WTC11 (cell line): ENCODE measurements around the gene MAST4. TPM values are rescaled to one million over a fixed set of nuclear protein-coding genes. Genes with fewer than 3 reads are reported as not detected.

Source experiments
- ATAC-seq: fragments of 200-7000 bp; cut with Tn5 transposase; 2 replicates; pipeline ENCODE4 v1.10.0; 2021; ENCODE audit warnings: mild to moderate bottlenecking, moderate library complexity
- CTCF ChIA-PET: fragments of 300-600 bp; sonication (Branson Sonifier 250); formaldehyde crosslinking; loops from one replicate; lab custom pipeline; 2021; ENCODE audit warnings: antibody characterized with exemption; lab: Charles Lee
- POLR2A ChIA-PET: fragments of 350-600 bp; sonication (Branson Sonifier 250); formaldehyde crosslinking; loops from one replicate; lab custom pipeline; 2021; ENCODE audit warnings: antibody characterized with exemption; lab: Charles Lee
- DNase-seq: peaks from one replicate; pipeline ENCODE4 v3.0.0; 2021; ENCODE audit warnings: low spot score
- H3K27ac Mint-ChIP-seq: 2 replicates; pipeline ENCODE4 v1.8.0; 2021; ENCODE audit warnings: mixed read lengths
- H3K27me3 Mint-ChIP-seq: 2 replicates; pipeline ENCODE4 v1.8.0; 2021; ENCODE audit warnings: low read depth, mild to moderate bottlenecking, moderate library complexity, mixed read lengths
- H3K36me3 Mint-ChIP-seq: 2 replicates; pipeline ENCODE4 v1.8.0; 2021; ENCODE audit warnings: mixed read lengths
- H3K4me1 Mint-ChIP-seq: 2 replicates; pipeline ENCODE4 v1.8.0; 2022; ENCODE audit warnings: mixed read lengths
- H3K4me3 Mint-ChIP-seq: 2 replicates; pipeline ENCODE4 v1.8.0; 2021; ENCODE audit warnings: mild to moderate bottlenecking, moderate library complexity, mixed read lengths
- H3K9me3 Mint-ChIP-seq: 2 replicates; pipeline ENCODE4 v1.8.0; 2021; ENCODE audit warnings: mixed read lengths
- CREM ChIP-seq: sonication (generic); formaldehyde crosslinking; IDR thresholded peaks from 2 replicates; pipeline ENCODE4 v1.8.1; 2022; ENCODE audit warnings: mild to moderate bottlenecking, missing genetic modification reagents, moderate library complexity
- E2F5 ChIP-seq: sonication (generic); formaldehyde crosslinking; IDR thresholded peaks from 2 replicates; pipeline ENCODE4 v1.8.1; 2022; ENCODE audit warnings: mild to moderate bottlenecking, moderate library complexity, missing genetic modification reagents
- ESRRA ChIP-seq: sonication (generic); formaldehyde crosslinking; IDR thresholded peaks from 2 replicates; pipeline ENCODE4 v1.8.1; 2022; ENCODE audit warnings: mild to moderate bottlenecking, missing genetic modification reagents, borderline replicate concordance
- FOXJ3 ChIP-seq: sonication (generic); formaldehyde crosslinking; IDR thresholded peaks from 2 replicates; pipeline ENCODE4 v1.9.0; 2021; ENCODE audit warnings: missing genetic modification reagents, mild to moderate bottlenecking, borderline replicate concordance
- HMGA2 ChIP-seq: fragments of 250-450 bp; sonication (Bioruptor Pico); IDR thresholded peaks from 2 replicates; pipeline ENCODE4 v1.4.0; 2021; ENCODE audit warnings: mild to moderate bottlenecking, moderate library complexity
- IRF1 ChIP-seq: sonication (generic); formaldehyde crosslinking; IDR thresholded peaks from 2 replicates; pipeline ENCODE4 v1.8.0; 2023; ENCODE audit warnings: missing genetic modification reagents
- NFYB ChIP-seq: sonication (generic); formaldehyde crosslinking; conservative IDR thresholded peaks from 2 replicates; pipeline ENCODE4 v1.8.0; 2022; ENCODE audit warnings: low read depth, missing genetic modification reagents
- RELA ChIP-seq: sonication (generic); formaldehyde crosslinking; IDR thresholded peaks from 2 replicates; pipeline ENCODE4 v1.8.1; 2022; ENCODE audit warnings: missing genetic modification reagents, mild to moderate bottlenecking, borderline replicate concordance
- RORB ChIP-seq: fragments of 250-450 bp; sonication (Bioruptor Pico); IDR thresholded peaks from 2 replicates; pipeline ENCODE4 v1.9.0; 2021; ENCODE audit warnings: mild to moderate bottlenecking
- SMAD3 ChIP-seq: sonication (generic); formaldehyde crosslinking; IDR thresholded peaks from 2 replicates; pipeline ENCODE4 v1.8.0; 2022; ENCODE audit warnings: missing genetic modification reagents, mild to moderate bottlenecking, borderline replicate concordance
- SMAD4 ChIP-seq: sonication (generic); formaldehyde crosslinking; IDR thresholded peaks from 2 replicates; pipeline ENCODE4 v1.8.0; 2022; ENCODE audit warnings: mild to moderate bottlenecking, missing genetic modification reagents
- TEAD1 ChIP-seq: sonication (generic); formaldehyde crosslinking; IDR thresholded peaks from 2 replicates; pipeline ENCODE4 v1.8.0; 2022; ENCODE audit warnings: mild to moderate bottlenecking, missing genetic modification reagents
- ZBTB21 ChIP-seq: sonication (generic); formaldehyde crosslinking; IDR thresholded peaks from 2 replicates; pipeline ENCODE4 v1.8.1; 2023; ENCODE audit warnings: mild to moderate bottlenecking, missing genetic modification reagents, borderline replicate concordance
- ZNF232 ChIP-seq: sonication (generic); formaldehyde crosslinking; IDR thresholded peaks from 2 replicates; pipeline ENCODE4 v1.8.0; 2022; ENCODE audit warnings: mild to moderate bottlenecking, missing genetic modification reagents
- ZNF396 ChIP-seq: fragments of 250-450 bp; sonication (Bioruptor Pico); IDR thresholded peaks from 2 replicates; pipeline ENCODE4 v1.8.0; 2021; ENCODE audit warnings: mild to moderate bottlenecking, moderate library complexity, borderline replicate concordance
- ZNF416 ChIP-seq: fragments of 250-450 bp; sonication (Bioruptor Pico); IDR thresholded peaks from 2 replicates; pipeline ENCODE4 v1.9.0; 2021; ENCODE audit warnings: mild to moderate bottlenecking, inconsistent platforms
- ZNF423 ChIP-seq: fragments of 250-450 bp; sonication (Bioruptor Pico); IDR thresholded peaks from 2 replicates; pipeline ENCODE4 v2.1.2; 2022; ENCODE audit warnings: mild to moderate bottlenecking, moderate library complexity
- total RNA-seq: library from RNA; stranded (reverse); gene quantifications from 3 replicates; pipeline ENCODE4 v1.2.3, GENCODE V29; 2021
- TF ChIP-seq, protein P1 (sequence below): sonication (generic); formaldehyde crosslinking; IDR thresholded peaks from 2 replicates; pipeline ENCODE4 v1.8.1; 2023; ENCODE audit warnings: mild to moderate bottlenecking, missing genetic modification reagents, borderline replicate concordance

MAST4 gene
- total RNA-seq, 1 experiment from 2014 or later: 8.0 TPM

- ChIA-PET CTCF (no interaction called here), POLR2A (no interaction called here)
- no peak for TF ChIP-seq TEAD1 (CRISPR knock-in tag)
- TF ChIP-seq CREM (CRISPR knock-in tag): no peak
- TF ChIP-seq HMGA2 (CRISPR knock-in tag): no peak
- TF ChIP-seq, protein P1, sequence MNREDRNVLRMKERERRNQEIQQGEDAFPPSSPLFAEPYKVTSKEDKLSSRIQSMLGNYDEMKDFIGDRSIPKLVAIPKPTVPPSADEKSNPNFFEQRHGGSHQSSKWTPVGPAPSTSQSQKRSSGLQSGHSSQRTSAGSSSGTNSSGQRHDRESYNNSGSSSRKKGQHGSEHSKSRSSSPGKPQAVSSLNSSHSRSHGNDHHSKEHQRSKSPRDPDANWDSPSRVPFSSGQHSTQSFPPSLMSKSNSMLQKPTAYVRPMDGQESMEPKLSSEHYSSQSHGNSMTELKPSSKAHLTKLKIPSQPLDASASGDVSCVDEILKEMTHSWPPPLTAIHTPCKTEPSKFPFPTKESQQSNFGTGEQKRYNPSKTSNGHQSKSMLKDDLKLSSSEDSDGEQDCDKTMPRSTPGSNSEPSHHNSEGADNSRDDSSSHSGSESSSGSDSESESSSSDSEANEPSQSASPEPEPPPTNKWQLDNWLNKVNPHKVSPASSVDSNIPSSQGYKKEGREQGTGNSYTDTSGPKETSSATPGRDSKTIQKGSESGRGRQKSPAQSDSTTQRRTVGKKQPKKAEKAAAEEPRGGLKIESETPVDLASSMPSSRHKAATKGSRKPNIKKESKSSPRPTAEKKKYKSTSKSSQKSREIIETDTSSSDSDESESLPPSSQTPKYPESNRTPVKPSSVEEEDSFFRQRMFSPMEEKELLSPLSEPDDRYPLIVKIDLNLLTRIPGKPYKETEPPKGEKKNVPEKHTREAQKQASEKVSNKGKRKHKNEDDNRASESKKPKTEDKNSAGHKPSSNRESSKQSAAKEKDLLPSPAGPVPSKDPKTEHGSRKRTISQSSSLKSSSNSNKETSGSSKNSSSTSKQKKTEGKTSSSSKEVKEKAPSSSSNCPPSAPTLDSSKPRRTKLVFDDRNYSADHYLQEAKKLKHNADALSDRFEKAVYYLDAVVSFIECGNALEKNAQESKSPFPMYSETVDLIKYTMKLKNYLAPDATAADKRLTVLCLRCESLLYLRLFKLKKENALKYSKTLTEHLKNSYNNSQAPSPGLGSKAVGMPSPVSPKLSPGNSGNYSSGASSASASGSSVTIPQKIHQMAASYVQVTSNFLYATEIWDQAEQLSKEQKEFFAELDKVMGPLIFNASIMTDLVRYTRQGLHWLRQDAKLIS: no peak
- no peak for TF ChIP-seq NFYB (CRISPR knock-in tag)
- no peak for TF ChIP-seq ZNF232 (CRISPR knock-in tag)
- no peak for TF ChIP-seq FOXJ3 (CRISPR knock-in tag)
- Mint-ChIP-seq H3K4me3 (no peak overlapping the region), H3K27ac (no peak overlapping the region), H3K36me3 (no peaks in the 10 kb centered on the region), H3K4me1 (peaks cover 33% of the 10 kb centered on the region), H3K9me3 (no peaks in the 10 kb centered on the region), H3K27me3 (no peaks in the 10 kb centered on the region)
- ATAC-seq (no peak), DNase-seq (no peak)
Measured at GRCh38 chr5:67066815-67067214, 470.6 kb downstream of the MAST4 start.

DNA sequence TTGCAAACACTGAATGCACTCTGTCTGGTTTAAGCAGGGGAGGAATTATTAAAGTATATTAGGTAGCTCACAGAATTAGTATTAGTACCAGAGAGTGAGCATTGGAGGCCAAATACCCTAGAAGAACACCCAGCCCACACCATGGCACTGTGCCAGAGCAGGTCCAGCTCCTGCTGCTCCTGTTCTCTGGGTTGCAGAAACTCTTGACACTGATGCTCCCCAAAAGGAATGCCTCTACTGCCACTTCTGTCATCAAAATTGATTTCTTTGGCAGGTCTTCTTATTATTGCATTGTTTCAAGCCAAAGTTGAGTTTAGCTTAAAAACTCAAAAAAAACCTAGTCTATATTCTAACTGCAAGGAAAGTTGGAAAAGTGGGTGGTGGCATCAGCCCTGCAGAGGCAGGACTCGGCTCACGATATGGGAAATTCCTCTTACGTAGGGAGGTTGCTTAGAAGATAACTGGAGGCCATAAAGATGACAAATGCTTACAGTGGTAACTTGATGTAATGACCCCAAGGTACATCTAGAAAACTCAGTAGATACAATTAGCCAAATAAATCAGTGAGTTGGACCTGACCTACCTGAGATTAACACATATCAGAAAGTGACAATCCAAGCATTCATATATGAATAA, 477.0 kb downstream of the MAST4 start:
- H3K4me3 Mint-ChIP-seq: no peak overlapping the region
- peaks cover 25% of the 10 kb centered on the region for H3K4me1 Mint-ChIP-seq
- no peaks in the 10 kb centered on the region for H3K9me3 Mint-ChIP-seq
- TF ChIP-seq ZBTB21: no peak
- ATAC-seq (no peak), DNase-seq (no peak)
- no peaks in the 10 kb centered on the region for H3K36me3 Mint-ChIP-seq
- no peaks in the 10 kb centered on the region for H3K27me3 Mint-ChIP-seq
- CTCF ChIA-PET: no interaction called here
- POLR2A ChIA-PET: no interaction called here
- H3K27ac Mint-ChIP-seq: peak overlapping the region; percentile 30; the same call in 1 of the 2 replicates

DNA sequence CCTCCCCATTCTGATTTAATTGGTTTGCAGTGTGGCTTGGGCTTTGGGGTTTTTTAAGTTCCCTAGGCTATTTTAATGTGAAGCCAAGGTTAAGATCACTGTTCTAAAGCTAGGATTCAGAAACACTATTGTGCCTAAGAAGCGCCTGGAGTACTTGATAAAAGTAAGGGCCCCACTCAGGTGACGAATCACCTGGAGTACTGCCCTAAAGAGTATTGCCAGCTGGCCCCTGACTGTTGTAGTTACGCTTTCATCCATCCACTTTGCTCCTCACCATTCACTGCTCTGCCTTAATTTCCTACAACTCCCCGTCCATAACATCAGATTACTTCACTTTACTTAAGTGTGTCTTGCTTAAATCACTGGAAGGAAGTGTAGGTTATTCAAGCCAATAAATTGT, 481.1 kb downstream of the MAST4 start:
- ChIA-PET CTCF (no interaction called here), POLR2A (interaction anchor here (0.7 kb wide), 1 partner anchor 9 kb away, joined by 3 read pairs; no protein-coding TSS in a partner anchor)
- no peak overlapping the region for H3K4me3 Mint-ChIP-seq
- no peaks in the 10 kb centered on the region for H3K27me3 Mint-ChIP-seq
- H3K4me1 Mint-ChIP-seq: no peaks in the 10 kb centered on the region
- ATAC-seq (no peak), DNase-seq (no peak)
- no peaks in the 10 kb centered on the region for H3K9me3 Mint-ChIP-seq
- no peak overlapping the region for H3K27ac Mint-ChIP-seq
- H3K36me3 Mint-ChIP-seq: no peaks in the 10 kb centered on the region
- TF ChIP-seq TEAD1 (CRISPR knock-in tag) (no peak), ZNF416 (CRISPR knock-in tag) (no peak), E2F5 (no peak), RELA (no peak), SMAD4 (no peak), RORB (CRISPR knock-in tag) (no peak), IRF1 (CRISPR knock-in tag) (no peak), ZNF396 (CRISPR knock-in tag) (no peak), ESRRA (CRISPR knock-in tag) (no peak), SMAD3 (CRISPR knock-in tag) (no peak), ZNF423 (CRISPR knock-in tag) (no peak)
- TF ChIP-seq, all 79 proteins: peak for 0
